Subcutaneous abdominal adipose tissue (tissue), 5 donors: ENCODE measurements around the gene IFITM5.
"Not testable (repeated sequence)": the region's sequence is repeated elsewhere in the genome, so short reads cannot be mapped to it uniquely, and the experiment has no call there.

Experiments used
- H3K27ac ChIP-seq: one replicate; pipeline ENCODE4 v1.7.0; 2013; ENCODE audit warnings: low read depth, mild to moderate bottlenecking, inconsistent platforms, low read length, moderate library complexity
- H3K27me3 ChIP-seq, 5 donors: one replicate each; pipeline ENCODE4 v1.7.0; 2013; ENCODE audit warnings: low read length in 5 of 5, inconsistent platforms in 1 of 5; ENCODE audit not compliant: control insufficient read depth in 5 of 5, insufficient read depth in 4 of 5
- H3K36me3 ChIP-seq, 5 donors: one replicate each; pipeline ENCODE4 v1.7.0; 2013; ENCODE audit warnings: low read length in 5 of 5; ENCODE audit not compliant: control insufficient read depth in 5 of 5, insufficient read depth in 5 of 5
- H3K4me1 ChIP-seq, 5 donors: one replicate each; pipeline ENCODE4 v1.7.0; 2013; ENCODE audit warnings: low read length in 5 of 5, mild to moderate bottlenecking in 3 of 5, moderate library complexity in 1 of 5; ENCODE audit not compliant: control insufficient read depth in 5 of 5, insufficient read depth in 5 of 5
- H3K4me3 ChIP-seq, 5 donors: one replicate each; pipeline ENCODE4 v1.7.0; 2013; ENCODE audit warnings: low read length in 5 of 5, low read depth in 1 of 5
- H3K9ac ChIP-seq, 5 donors: one replicate each; pipeline ENCODE4 v1.7.0; 2013; ENCODE audit warnings: low read length in 5 of 5, mild to moderate bottlenecking in 4 of 5, moderate library complexity in 3 of 5
- H3K9me3 ChIP-seq, 5 donors: one replicate each; pipeline ENCODE4 v1.7.0; 2013; ENCODE audit warnings: low read length in 5 of 5; ENCODE audit not compliant: control insufficient read depth in 5 of 5
- donor health status: healthy.
- donor health status: healthy.
- donor health status: healthy.
- donor health status: healthy.
- donor health status: healthy.

Gene IFITM5

GRCh38 chr11:334264-334994 is 35.1 kb upstream of the IFITM5 start:
- Histone ChIP-seq H3K4me3 (no peak overlapping the region), H3K36me3 (no peaks in the 10 kb centered on the region), H3K9ac (peak overlapping the region in 1 of 5 donors; percentile 41), H3K9me3 (no peaks in the 10 kb centered on the region), H3K27ac (no peak overlapping the region), H3K27me3 (no peaks in the 10 kb centered on the region), H3K4me1 (peaks cover 7 to 23% (median 17%) of the 10 kb centered on the region in 5 donors)

DNA sequence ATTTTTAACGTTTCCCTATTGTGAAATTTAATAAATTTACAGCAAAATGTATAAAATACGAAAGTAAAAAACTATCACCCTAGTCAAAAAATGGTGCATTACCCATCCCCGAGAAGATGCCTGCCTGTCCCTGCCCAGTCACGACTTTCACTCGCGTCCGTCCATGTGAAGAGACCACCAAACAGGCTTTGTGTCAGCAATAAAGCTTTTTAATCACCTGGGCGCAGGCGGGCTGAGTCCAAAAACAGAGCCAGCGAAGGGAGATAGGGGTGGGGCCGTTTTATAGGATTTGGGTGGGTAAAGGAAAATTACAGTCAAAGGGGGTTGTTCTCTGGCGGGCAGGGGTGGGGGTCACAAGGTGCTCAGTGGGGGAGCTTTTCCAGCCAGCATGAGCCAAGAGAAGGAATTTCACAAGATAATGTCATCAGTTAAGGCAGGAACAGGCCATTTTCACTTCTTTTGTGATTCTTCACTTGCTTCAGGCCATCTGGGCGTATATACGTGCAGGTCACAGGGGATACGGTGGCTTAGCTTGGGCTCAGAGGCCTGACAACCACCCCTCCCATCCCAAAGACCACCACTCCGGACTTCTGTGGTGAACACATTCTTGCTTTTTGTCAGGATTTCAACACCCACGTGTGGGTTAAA is 34.4 kb upstream of the IFITM5 start:
- not testable (repeated sequence) for H3K9me3 ChIP-seq, H3K4me3 ChIP-seq, H3K27me3 ChIP-seq, H3K9ac ChIP-seq, H3K36me3 ChIP-seq, H3K27ac ChIP-seq
- peaks cover 7 to 23% (median 17%) of the 10 kb centered on the region in 5 donors for H3K4me1 ChIP-seq

DNA sequence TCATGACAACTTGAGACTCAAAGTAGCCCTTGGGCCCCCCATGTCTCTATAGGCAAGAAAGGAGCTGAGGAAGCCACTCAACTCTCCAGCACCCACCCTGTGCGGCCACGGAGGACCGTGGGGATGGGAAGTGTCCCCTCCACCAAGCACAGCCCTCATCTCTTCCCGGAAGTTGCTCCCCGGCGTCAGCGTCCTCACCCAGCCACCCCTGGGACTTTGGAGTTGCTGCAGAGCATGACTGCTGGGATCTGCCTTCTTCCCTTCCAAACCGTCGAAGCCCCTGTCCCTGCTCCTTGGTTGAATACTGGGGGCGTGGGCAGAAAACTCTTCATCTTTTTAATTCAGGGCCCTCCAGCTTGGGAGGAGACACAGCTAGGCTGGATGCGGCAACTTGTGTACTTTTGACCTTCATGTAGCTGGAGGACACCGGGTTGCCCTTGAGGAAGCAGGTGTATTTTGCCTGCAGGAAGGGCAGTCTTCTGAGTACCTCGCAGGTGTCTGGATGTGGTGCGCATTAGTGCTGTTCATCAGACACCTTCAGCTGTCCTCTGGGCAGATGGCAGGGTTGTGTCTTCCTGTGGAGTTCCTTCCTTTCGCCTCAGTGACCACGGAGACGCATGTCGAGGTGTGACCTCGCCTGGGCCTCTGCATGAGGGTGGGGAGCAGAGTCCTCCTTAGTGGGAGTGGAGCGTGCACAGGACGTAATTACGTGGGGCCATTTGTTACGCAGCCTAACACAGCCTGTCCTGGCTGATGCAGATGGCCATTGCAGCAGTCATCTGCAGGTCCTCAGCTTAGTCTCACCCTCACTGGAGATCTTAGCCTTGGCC is 33.5 kb upstream of the IFITM5 start:
- peaks cover 7 to 23% (median 17%) of the 10 kb centered on the region in 5 donors for H3K4me1 ChIP-seq

GRCh38 chr11:331358-332060 is 32.2 kb upstream of the IFITM5 start:
- no peak overlapping the region for H3K4me3 ChIP-seq
- no peak overlapping the region for H3K9ac ChIP-seq
- no peaks in the 10 kb centered on the region for H3K9me3 ChIP-seq
- H3K27me3 ChIP-seq: no peaks in the 10 kb centered on the region
- H3K4me1 ChIP-seq: peaks cover 5 to 31% (median 25%) of the 10 kb centered on the region in 5 donors
- H3K36me3 ChIP-seq: no peaks in the 10 kb centered on the region
- H3K27ac ChIP-seq: no peak overlapping the region

More for the DNA sequence above, 33.5 kb upstream of the IFITM5 start:
- Histone ChIP-seq H3K9ac (no peak overlapping the region), H3K9me3 (no peaks in the 10 kb centered on the region), H3K36me3 (no peaks in the 10 kb centered on the region), H3K4me3 (no peak overlapping the region), H3K27me3 (no peaks in the 10 kb centered on the region), H3K27ac (no peak overlapping the region)

- Histone ChIP-seq H3K27me3 (no peaks in the 10 kb centered on the region), H3K4me1 (peaks cover 5 to 31% (median 25%) of the 10 kb centered on the region in 5 donors), H3K4me3 (no peak overlapping the region), H3K36me3 (no peaks in the 10 kb centered on the region), H3K27ac (no peak overlapping the region), H3K9ac (no peak overlapping the region), H3K9me3 (no peaks in the 10 kb centered on the region)
Observed at GRCh38 chr11:330694-331357, 31.5 kb upstream of the IFITM5 start.

GRCh38 chr11:330307-330693 is 31.0 kb upstream of the IFITM5 start:
- no peaks in the 10 kb centered on the region for H3K9me3 ChIP-seq
- H3K4me1 ChIP-seq: peaks cover 3 to 31% (median 28%) of the 10 kb centered on the region in 5 donors
- no peak overlapping the region for H3K4me3 ChIP-seq
- H3K9ac ChIP-seq: no peak overlapping the region
- H3K36me3 ChIP-seq: no peaks in the 10 kb centered on the region
- no peaks in the 10 kb centered on the region for H3K27me3 ChIP-seq
- no peak overlapping the region for H3K27ac ChIP-seq

DNA sequence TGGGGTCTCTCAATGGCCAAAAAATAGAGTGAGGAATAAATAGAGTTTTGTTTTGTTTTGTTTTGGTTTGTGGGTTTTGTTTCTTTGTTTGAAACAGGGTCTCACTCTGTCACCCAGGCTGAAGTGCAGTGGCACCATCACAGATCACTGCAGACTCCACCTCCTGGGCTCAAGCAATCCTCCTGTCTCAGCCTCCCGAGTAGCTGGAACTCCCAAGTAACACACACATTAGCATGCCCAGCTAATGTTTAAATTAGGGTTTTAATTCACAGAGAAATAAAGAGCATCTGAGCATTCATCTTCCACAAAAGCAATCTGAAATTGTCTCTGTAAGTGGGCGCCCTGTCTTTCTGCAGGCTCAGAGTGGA is 30.5 kb upstream of the IFITM5 start:
- H3K4me3 ChIP-seq: no peak overlapping the region
- H3K27me3 ChIP-seq: no peaks in the 10 kb centered on the region
- H3K9ac ChIP-seq: no peak overlapping the region
- no peak overlapping the region for H3K27ac ChIP-seq
- no peaks in the 10 kb centered on the region for H3K36me3 ChIP-seq
- no peaks in the 10 kb centered on the region for H3K9me3 ChIP-seq
- H3K4me1 ChIP-seq: peaks cover 3 to 32% (median 30%) of the 10 kb centered on the region in 5 donors

- H3K27ac ChIP-seq, H3K36me3 ChIP-seq, H3K4me3 ChIP-seq, H3K9me3 ChIP-seq, H3K9ac ChIP-seq, H3K27me3 ChIP-seq: not testable (repeated sequence)
- H3K4me1 ChIP-seq: peaks cover 3 to 36% (median 35%) of the 10 kb centered on the region in 5 donors
Observed at GRCh38 chr11:328516-329100, 29.3 kb upstream of the IFITM5 start.

DNA sequence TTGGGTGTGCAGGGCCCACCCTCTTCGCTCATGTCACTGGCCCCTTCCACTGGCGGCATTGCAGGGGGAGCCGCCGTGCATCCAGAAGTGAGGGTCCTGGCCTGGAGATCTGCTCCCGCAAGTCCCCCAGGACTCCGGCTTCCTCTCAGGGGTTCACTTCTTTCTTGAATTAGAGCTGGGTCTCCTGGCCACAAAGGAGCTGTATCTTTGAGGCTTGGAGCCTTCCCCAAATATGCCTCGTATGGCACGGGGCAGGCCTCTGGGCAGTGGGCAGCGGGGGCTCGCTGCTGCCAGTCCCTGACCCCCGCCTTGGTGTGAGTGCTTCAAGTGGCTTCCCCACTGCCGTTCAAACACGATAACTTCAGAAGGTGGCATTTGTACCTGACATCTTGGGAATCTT is 28.7 kb upstream of the IFITM5 start:
- Histone ChIP-seq H3K9me3 (no peaks in the 10 kb centered on the region), H3K27me3 (no peaks in the 10 kb centered on the region), H3K9ac (no peak overlapping the region), H3K36me3 (no peaks in the 10 kb centered on the region), H3K4me3 (no peak overlapping the region), H3K4me1 (peaks cover 3 to 36% (median 35%) of the 10 kb centered on the region in 5 donors), H3K27ac (no peak overlapping the region)
